SK-N-SH treated with all-trans-retinoic acid at 6 μM for 48 hours (cell line): Measurements from ENCODE around the gene PTGES.

ENCODE experiments used
- ATAC-seq: fragments of 200-7000 bp; cut with Tn5 transposase; 3 replicates; pipeline ENCODE4 v1.9.1; 2020; ENCODE audit warnings: mild to moderate bottlenecking, moderate library complexity
- ARNTL ChIP-seq: fragments of 450-650 bp; formaldehyde crosslinking; IDR thresholded peaks from 2 replicates; pipeline ENCODE4 v1.5.0; 2020; ENCODE audit warnings: low read depth, mild to moderate bottlenecking, moderate library complexity, borderline replicate concordance
- BACH2 ChIP-seq: fragments of 250-450 bp; sonication (Bioruptor Pico); IDR thresholded peaks from 2 replicates; pipeline ENCODE4 v1.9.0; 2021; ENCODE audit warnings: mild to moderate bottlenecking, borderline replicate concordance
- CSDC2 ChIP-seq: fragments of 250-450 bp; sonication (Bioruptor Pico); IDR thresholded peaks from 2 replicates; pipeline ENCODE4 v1.5.0; 2020; ENCODE audit warnings: mild to moderate bottlenecking, moderate library complexity
- ESRRG ChIP-seq: fragments of 250-450 bp; sonication (Bioruptor Pico); IDR thresholded peaks from 2 replicates; pipeline ENCODE4 v1.6.1; 2021; ENCODE audit warnings: mild to moderate bottlenecking
- GLIS3 ChIP-seq: fragments of 250-450 bp; sonication (Bioruptor Pico); IDR thresholded peaks from 2 replicates; pipeline ENCODE4 v1.5.0; 2020; ENCODE audit warnings: mild to moderate bottlenecking, moderate library complexity
- ISL1 ChIP-seq: fragments of 250-450 bp; sonication (Bioruptor Pico); IDR thresholded peaks from 2 replicates; pipeline ENCODE4 v2.1.2; 2022; ENCODE audit warnings: mild to moderate bottlenecking, moderate library complexity
- OSR1 ChIP-seq: fragments of 250-450 bp; sonication (Bioruptor Pico); IDR thresholded peaks from 2 replicates; pipeline ENCODE4 v1.8.0; 2022; ENCODE audit warnings: moderate library complexity, mild to moderate bottlenecking, inconsistent platforms
- PPARA ChIP-seq: fragments of 250-450 bp; sonication (Bioruptor Pico); IDR thresholded peaks from 2 replicates; pipeline ENCODE4 v1.5.0; 2020; ENCODE audit warnings: mild to moderate bottlenecking, borderline replicate concordance
- RARB ChIP-seq: fragments of 250-450 bp; sonication (Bioruptor Pico); IDR thresholded peaks from 2 replicates; pipeline ENCODE4 v1.8.0; 2021; ENCODE audit warnings: mild to moderate bottlenecking, moderate library complexity
- SNAI2 ChIP-seq: fragments of 250-450 bp; sonication (Bioruptor Pico); IDR thresholded peaks from 2 replicates; pipeline ENCODE4 v1.5.0; 2020; ENCODE audit warnings: mild to moderate bottlenecking, moderate library complexity
- TCF4 ChIP-seq: fragments of 250-450 bp; sonication (Bioruptor Pico); IDR thresholded peaks from 2 replicates; pipeline ENCODE4 v1.8.0; 2021; ENCODE audit warnings: mild to moderate bottlenecking, moderate library complexity, borderline replicate concordance
- TOX ChIP-seq: fragments of 250-450 bp; sonication (Bioruptor Pico); IDR thresholded peaks from 2 replicates; pipeline ENCODE4 v1.8.0; 2021; ENCODE audit warnings: mild to moderate bottlenecking, moderate library complexity, borderline replicate concordance
- ZC3H10 ChIP-seq: fragments of 250-450 bp; sonication (Bioruptor Pico); IDR thresholded peaks from 2 replicates; pipeline ENCODE4 v1.5.1; 2021; ENCODE audit warnings: mild to moderate bottlenecking, moderate library complexity
- ZFP3 ChIP-seq: fragments of 250-450 bp; sonication (Bioruptor Pico); IDR thresholded peaks from 2 replicates; pipeline ENCODE4 v1.5.0; 2020; ENCODE audit warnings: mild to moderate bottlenecking, moderate library complexity
- ZFP30 ChIP-seq: fragments of 450-650 bp; formaldehyde crosslinking; IDR thresholded peaks from 2 replicates; pipeline ENCODE4 v1.5.0; 2022; ENCODE audit warnings: mild to moderate bottlenecking, moderate library complexity
- ZNF565 ChIP-seq: fragments of 450-650 bp; formaldehyde crosslinking; conservative IDR thresholded peaks from 2 replicates; pipeline ENCODE4 v1.5.0; 2020; ENCODE audit warnings: low read depth, mild to moderate bottlenecking, moderate library complexity
- TF ChIP-seq, protein P1 (sequence below): fragments of 250-450 bp; sonication (Bioruptor Pico); IDR thresholded peaks from 2 replicates; pipeline ENCODE4 v1.5.0; 2020; ENCODE audit warnings: mild to moderate bottlenecking, moderate library complexity
- TF ChIP-seq, protein P2 (sequence below): fragments of 250-450 bp; sonication (Bioruptor Pico); IDR thresholded peaks from 2 replicates; pipeline ENCODE4 v1.5.1; 2021; ENCODE audit warnings: mild to moderate bottlenecking, moderate library complexity
- TF ChIP-seq, protein P3 (sequence below): fragments of 250-450 bp; sonication (Bioruptor Pico); IDR thresholded peaks from 2 replicates; pipeline ENCODE4 v1.8.0; 2020; ENCODE audit warnings: mild to moderate bottlenecking, moderate library complexity, borderline replicate concordance
- TF ChIP-seq, protein P4 (sequence below): fragments of 250-450 bp; sonication (Bioruptor Pico); IDR thresholded peaks from 2 replicates; pipeline ENCODE4 v1.8.0; 2021; ENCODE audit warnings: low read depth, mild to moderate bottlenecking, moderate library complexity, borderline replicate concordance
- TF ChIP-seq, protein P5 (sequence below): fragments of 250-450 bp; sonication (Bioruptor Pico); IDR thresholded peaks from 2 replicates; pipeline ENCODE4 v1.5.1; 2020; ENCODE audit warnings: low read depth, mild to moderate bottlenecking, moderate library complexity

The PTGES gene

DNA sequence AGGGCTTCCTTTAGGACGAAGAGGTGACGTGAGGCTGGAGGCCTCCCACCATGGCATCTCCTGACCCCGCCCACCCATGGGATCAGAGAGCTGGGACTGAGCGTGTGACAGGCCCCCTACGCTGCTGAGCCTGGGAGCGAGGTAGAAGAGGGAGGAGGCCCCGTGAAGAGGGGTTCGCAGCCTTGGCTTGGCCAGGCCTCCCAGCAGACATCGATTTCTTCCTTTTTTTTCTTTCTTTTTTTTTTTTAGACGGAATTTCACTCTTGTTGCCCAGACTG, 39.5 kb downstream of the PTGES start:
- TF ChIP-seq, protein P1, sequence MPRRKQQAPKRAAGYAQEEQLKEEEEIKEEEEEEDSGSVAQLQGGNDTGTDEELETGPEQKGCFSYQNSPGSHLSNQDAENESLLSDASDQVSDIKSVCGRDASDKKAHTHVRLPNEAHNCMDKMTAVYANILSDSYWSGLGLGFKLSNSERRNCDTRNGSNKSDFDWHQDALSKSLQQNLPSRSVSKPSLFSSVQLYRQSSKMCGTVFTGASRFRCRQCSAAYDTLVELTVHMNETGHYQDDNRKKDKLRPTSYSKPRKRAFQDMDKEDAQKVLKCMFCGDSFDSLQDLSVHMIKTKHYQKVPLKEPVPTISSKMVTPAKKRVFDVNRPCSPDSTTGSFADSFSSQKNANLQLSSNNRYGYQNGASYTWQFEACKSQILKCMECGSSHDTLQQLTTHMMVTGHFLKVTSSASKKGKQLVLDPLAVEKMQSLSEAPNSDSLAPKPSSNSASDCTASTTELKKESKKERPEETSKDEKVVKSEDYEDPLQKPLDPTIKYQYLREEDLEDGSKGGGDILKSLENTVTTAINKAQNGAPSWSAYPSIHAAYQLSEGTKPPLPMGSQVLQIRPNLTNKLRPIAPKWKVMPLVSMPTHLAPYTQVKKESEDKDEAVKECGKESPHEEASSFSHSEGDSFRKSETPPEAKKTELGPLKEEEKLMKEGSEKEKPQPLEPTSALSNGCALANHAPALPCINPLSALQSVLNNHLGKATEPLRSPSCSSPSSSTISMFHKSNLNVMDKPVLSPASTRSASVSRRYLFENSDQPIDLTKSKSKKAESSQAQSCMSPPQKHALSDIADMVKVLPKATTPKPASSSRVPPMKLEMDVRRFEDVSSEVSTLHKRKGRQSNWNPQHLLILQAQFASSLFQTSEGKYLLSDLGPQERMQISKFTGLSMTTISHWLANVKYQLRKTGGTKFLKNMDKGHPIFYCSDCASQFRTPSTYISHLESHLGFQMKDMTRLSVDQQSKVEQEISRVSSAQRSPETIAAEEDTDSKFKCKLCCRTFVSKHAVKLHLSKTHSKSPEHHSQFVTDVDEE (CRISPR knock-in tag) = no peak
- TF ChIP-seq GLIS3 (no peak), BACH2 (no peak), ZC3H10 (CRISPR knock-in tag) (no peak), PPARA (CRISPR knock-in tag) (no peak), ISL1 (CRISPR knock-in tag) (no peak), ZFP3 (no peak), RARB (CRISPR knock-in tag) (no peak), CSDC2 (CRISPR knock-in tag) (no peak), TOX (CRISPR knock-in tag) (no peak), ESRRG (no peak), SNAI2 (no peak), ZFP30 (no peak), ARNTL (CRISPR knock-in tag) (no peak), OSR1 (CRISPR knock-in tag) (no peak), ZNF565 (CRISPR knock-in tag) (no peak)
- TF ChIP-seq, protein P2, sequence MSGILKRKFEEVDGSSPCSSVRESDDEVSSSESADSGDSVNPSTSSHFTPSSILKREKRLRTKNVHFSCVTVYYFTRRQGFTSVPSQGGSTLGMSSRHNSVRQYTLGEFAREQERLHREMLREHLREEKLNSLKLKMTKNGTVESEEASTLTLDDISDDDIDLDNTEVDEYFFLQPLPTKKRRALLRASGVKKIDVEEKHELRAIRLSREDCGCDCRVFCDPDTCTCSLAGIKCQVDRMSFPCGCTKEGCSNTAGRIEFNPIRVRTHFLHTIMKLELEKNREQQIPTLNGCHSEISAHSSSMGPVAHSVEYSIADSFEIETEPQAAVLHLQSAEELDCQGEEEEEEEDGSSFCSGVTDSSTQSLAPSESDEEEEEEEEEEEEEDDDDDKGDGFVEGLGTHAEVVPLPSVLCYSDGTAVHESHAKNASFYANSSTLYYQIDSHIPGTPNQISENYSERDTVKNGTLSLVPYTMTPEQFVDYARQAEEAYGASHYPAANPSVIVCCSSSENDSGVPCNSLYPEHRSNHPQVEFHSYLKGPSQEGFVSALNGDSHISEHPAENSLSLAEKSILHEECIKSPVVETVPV (CRISPR knock-in tag) = no peak
- TF ChIP-seq, protein P3, sequence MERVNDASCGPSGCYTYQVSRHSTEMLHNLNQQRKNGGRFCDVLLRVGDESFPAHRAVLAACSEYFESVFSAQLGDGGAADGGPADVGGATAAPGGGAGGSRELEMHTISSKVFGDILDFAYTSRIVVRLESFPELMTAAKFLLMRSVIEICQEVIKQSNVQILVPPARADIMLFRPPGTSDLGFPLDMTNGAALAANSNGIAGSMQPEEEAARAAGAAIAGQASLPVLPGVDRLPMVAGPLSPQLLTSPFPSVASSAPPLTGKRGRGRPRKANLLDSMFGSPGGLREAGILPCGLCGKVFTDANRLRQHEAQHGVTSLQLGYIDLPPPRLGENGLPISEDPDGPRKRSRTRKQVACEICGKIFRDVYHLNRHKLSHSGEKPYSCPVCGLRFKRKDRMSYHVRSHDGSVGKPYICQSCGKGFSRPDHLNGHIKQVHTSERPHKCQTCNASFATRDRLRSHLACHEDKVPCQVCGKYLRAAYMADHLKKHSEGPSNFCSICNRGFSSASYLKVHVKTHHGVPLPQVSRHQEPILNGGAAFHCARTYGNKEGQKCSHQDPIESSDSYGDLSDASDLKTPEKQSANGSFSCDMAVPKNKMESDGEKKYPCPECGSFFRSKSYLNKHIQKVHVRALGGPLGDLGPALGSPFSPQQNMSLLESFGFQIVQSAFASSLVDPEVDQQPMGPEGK (CRISPR knock-in tag) = no peak
- TF ChIP-seq, protein P4, sequence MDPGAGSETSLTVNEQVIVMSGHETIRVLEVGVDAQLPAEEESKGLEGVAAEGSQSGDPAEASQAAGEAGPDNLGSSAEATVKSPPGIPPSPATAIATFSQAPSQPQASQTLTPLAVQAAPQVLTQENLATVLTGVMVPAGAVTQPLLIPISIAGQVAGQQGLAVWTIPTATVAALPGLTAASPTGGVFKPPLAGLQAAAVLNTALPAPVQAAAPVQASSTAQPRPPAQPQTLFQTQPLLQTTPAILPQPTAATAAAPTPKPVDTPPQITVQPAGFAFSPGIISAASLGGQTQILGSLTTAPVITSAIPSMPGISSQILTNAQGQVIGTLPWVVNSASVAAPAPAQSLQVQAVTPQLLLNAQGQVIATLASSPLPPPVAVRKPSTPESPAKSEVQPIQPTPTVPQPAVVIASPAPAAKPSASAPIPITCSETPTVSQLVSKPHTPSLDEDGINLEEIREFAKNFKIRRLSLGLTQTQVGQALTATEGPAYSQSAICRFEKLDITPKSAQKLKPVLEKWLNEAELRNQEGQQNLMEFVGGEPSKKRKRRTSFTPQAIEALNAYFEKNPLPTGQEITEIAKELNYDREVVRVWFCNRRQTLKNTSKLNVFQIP = no peak
- TF ChIP-seq, protein P5, sequence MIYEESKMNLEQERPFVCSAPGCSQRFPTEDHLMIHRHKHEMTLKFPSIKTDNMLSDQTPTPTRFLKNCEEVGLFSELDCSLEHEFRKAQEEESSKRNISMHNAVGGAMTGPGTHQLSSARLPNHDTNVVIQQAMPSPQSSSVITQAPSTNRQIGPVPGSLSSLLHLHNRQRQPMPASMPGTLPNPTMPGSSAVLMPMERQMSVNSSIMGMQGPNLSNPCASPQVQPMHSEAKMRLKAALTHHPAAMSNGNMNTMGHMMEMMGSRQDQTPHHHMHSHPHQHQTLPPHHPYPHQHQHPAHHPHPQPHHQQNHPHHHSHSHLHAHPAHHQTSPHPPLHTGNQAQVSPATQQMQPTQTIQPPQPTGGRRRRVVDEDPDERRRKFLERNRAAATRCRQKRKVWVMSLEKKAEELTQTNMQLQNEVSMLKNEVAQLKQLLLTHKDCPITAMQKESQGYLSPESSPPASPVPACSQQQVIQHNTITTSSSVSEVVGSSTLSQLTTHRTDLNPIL (CRISPR knock-in tag) = no peak
- no peak for ATAC-seq

DNA sequence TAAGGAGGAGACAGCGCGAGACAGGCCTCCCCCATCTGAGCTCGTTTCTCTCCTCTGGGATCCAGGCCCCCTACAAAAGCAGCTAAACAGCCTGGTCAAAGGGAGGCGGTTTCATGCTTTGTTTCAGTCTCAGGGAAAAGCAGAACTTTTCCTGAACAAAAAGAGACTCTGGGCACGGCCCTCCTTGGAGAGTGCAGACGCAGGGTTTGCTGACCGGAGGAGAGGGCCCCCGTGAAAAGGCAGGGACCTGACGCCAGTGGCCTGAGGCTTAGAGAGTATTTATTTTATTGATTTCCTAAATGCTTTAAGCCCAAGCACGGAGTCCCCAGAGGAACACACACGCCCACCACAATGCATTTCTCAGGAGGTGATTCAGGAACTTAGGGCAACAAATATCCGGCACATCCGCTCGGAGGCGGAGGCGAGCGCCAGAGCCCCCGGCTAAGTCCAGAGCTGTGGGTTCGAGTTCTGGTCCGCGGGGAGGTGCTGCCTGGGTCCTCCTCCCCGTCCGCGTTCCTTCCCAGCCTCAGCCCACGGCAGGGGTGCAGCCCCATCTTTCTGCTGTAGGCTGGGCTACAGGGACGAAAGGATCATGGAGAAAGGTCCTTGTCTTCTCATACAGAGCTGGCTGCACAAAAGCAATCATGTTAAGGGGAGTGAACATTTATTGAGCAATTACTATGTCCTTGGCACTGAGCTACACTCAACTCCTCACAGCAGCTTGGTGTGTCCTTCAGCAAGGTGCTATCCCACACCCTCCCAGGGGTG, 40.0 kb downstream of the PTGES start:
- TF ChIP-seq BACH2 (no peak), ZNF565 (CRISPR knock-in tag) (no peak), SNAI2 (no peak), PPARA (CRISPR knock-in tag) (no peak), ISL1 (CRISPR knock-in tag) (no peak), ZFP3 (no peak), TCF4 (no peak), ZFP30 (no peak)
- TF ChIP-seq, protein P5 (CRISPR knock-in tag) = no peak
- ATAC-seq = no peak

DNA sequence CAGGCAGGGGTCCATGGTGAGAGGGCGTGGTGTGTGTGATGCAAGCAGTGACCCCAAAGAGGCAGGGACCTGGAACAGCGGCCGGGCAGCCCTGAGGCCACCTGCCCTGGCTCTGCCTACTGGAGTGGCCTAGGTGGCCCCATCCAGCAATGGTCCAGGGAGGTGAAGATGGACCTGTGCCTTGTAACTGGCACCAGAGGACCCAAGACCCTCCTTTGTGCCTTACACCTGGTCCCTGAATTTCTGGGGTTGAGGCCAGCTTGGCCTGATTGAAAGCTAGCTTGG, 42.7 kb downstream of the PTGES start:
- no peak for ATAC-seq

More for the DNA sequence above, 42.7 kb downstream of the PTGES start:
- TF ChIP-seq, protein P3 (CRISPR knock-in tag) = no peak
- TF ChIP-seq PPARA (CRISPR knock-in tag) (no peak), BACH2 (no peak), SNAI2 (no peak), ZNF565 (CRISPR knock-in tag) (no peak), ARNTL (CRISPR knock-in tag) (no peak), RARB (CRISPR knock-in tag) (no peak)
- TF ChIP-seq, protein P1 (CRISPR knock-in tag) = no peak
